ENCODE results near the gene CD34.

Gene CD34

GRCh38 chr1:207891148-207891547, 19.8 kb downstream of the CD34 start:
- Histone ChIP-seq H2AFZ (ENCODE audit: insufficient read depth, low read length, poor library complexity) (no peak overlapping the region), H3K9ac (ENCODE audit: low read length) (no peak overlapping the region), H3K79me1 (ENCODE audit: low read length) (no peaks in the 10 kb centered on the region), H3K14ac (ENCODE audit: low read length) (no peak overlapping the region), H3K4me2 (ENCODE audit: low read length) (no peak overlapping the region), H4K8ac (ENCODE audit: low read depth, low read length) (no peak overlapping the region), H3K79me2 (ENCODE audit: control insufficient read depth, insufficient read depth, low read length, poor library complexity) (no peaks in the 10 kb centered on the region), H3K18ac (ENCODE audit: low read length) (no peak overlapping the region), H3K4ac (ENCODE audit: low read depth, low read length) (no peak overlapping the region), H2BK5ac (ENCODE audit: low read depth, low read length, poor library complexity) (no peak overlapping the region), H3K9me3 (ENCODE audit: insufficient read depth, low read depth, low read length) (no peaks in the 10 kb centered on the region), H4K12ac (ENCODE audit: low read depth, low read length) (no peak overlapping the region), H3K23ac (ENCODE audit: low read length) (no peak overlapping the region), H3K36me3 (ENCODE audit: control insufficient read depth in 1 of 2, insufficient read depth in 2 of 2, low read length in 2 of 2) (no peaks in the 10 kb centered on the region), H2AK5ac (ENCODE audit: low read length) (no peak overlapping the region), H3K4me1 (ENCODE audit: control insufficient read depth in 1 of 2, insufficient read depth in 2 of 2, low read length in 2 of 2) (peaks cover 0 to 6% of the 10 kb centered on the region in 2 experiments), H3K27ac (ENCODE audit: low read depth, low read length) (no peak overlapping the region), H4K91ac (ENCODE audit: low read depth, low read length) (no peak overlapping the region), H3K27me3 (ENCODE audit: insufficient read depth, low read length) (no peaks in the 10 kb centered on the region), H3K4me3 (ENCODE audit: low read depth, low read length) (no peak overlapping the region), H2BK12ac (ENCODE audit: low read length) (no peak overlapping the region), H2BK120ac (ENCODE audit: insufficient read depth, low read length, poor library complexity) (no peak overlapping the region)
- no peak for DNase-seq
- WGBS (ENCODE audit: extremely low coverage, insufficient coverage, insufficient read length), result no CpG with 5 or more reads among the region's 6 CpGs

GRCh38 chr1:207890136-207890738, 20.7 kb downstream of the CD34 start:
- no peak overlapping the region for H4K8ac ChIP-seq (ENCODE audit: low read depth, low read length)
- no peak overlapping the region for H3K23ac ChIP-seq (ENCODE audit: low read length)
- peak overlapping the region; percentile 3 for H2AFZ ChIP-seq (ENCODE audit: insufficient read depth, low read length, poor library complexity)
- no peak overlapping the region for H3K14ac ChIP-seq (ENCODE audit: low read length)
- no peak overlapping the region for H4K91ac ChIP-seq (ENCODE audit: low read depth, low read length)
- H3K27me3 ChIP-seq (ENCODE audit: insufficient read depth, low read length), result no peaks in the 10 kb centered on the region
- H2BK12ac ChIP-seq (ENCODE audit: low read length), result no peak overlapping the region
- H3K4me2 ChIP-seq (ENCODE audit: low read length), result no peak overlapping the region
- H3K4me1 ChIP-seq (ENCODE audit: control insufficient read depth in 1 of 2, insufficient read depth in 2 of 2, low read length in 2 of 2), result peaks cover 0 to 6% of the 10 kb centered on the region in 2 experiments
- H3K79me1 ChIP-seq (ENCODE audit: low read length), result no peaks in the 10 kb centered on the region
- no peak overlapping the region for H2BK5ac ChIP-seq (ENCODE audit: low read depth, low read length, poor library complexity)
- no peak overlapping the region for H4K12ac ChIP-seq (ENCODE audit: low read depth, low read length)
- peak in 1 of 2 donors; percentile 36 for DNase-seq
- H3K18ac ChIP-seq (ENCODE audit: low read length), result no peak overlapping the region
- no peaks in the 10 kb centered on the region for H3K9me3 ChIP-seq (ENCODE audit: insufficient read depth, low read depth, low read length)
- H2BK120ac ChIP-seq (ENCODE audit: insufficient read depth, low read length, poor library complexity), result no peak overlapping the region
- H3K27ac ChIP-seq (ENCODE audit: low read depth, low read length), result no peak overlapping the region
- H3K9ac ChIP-seq (ENCODE audit: low read length), result no peak overlapping the region
- no peaks in the 10 kb centered on the region for H3K36me3 ChIP-seq (ENCODE audit: control insufficient read depth in 1 of 2, insufficient read depth in 2 of 2, low read length in 2 of 2)
- WGBS (ENCODE audit: extremely low coverage, insufficient coverage, insufficient read length), result no CpG with 5 or more reads among the region's 4 CpGs
- no peak overlapping the region for H3K4ac ChIP-seq (ENCODE audit: low read depth, low read length)
- no peaks in the 10 kb centered on the region for H3K79me2 ChIP-seq (ENCODE audit: control insufficient read depth, insufficient read depth, low read length, poor library complexity)
- H3K4me3 ChIP-seq (ENCODE audit: low read depth, low read length), result no peak overlapping the region
- H2AK5ac ChIP-seq (ENCODE audit: low read length), result no peak overlapping the region

GRCh38 chr1:207888652-207889051, 22.3 kb downstream of the CD34 start:
- Histone ChIP-seq H2BK120ac (ENCODE audit: insufficient read depth, low read length, poor library complexity) (no peak overlapping the region), H4K91ac (ENCODE audit: low read depth, low read length) (no peak overlapping the region)
- WGBS (ENCODE audit: extremely low coverage, insufficient coverage, insufficient read length), result no CpG with 5 or more reads among the region's 5 CpGs

GRCh38 chr1:207887542-207888201, 23.3 kb downstream of the CD34 start:
- no peak overlapping the region for H4K91ac ChIP-seq (ENCODE audit: low read depth, low read length)
- H3K9me3 ChIP-seq (ENCODE audit: insufficient read depth, low read depth, low read length), result no peaks in the 10 kb centered on the region
- H2AK5ac ChIP-seq (ENCODE audit: low read length), result no peak overlapping the region

More at GRCh38 chr1:207888652-207889051, 22.3 kb downstream of the CD34 start:
- Histone ChIP-seq H3K36me3 (ENCODE audit: control insufficient read depth in 1 of 2, insufficient read depth in 2 of 2, low read length in 2 of 2) (no peaks in the 10 kb centered on the region), H3K79me2 (ENCODE audit: control insufficient read depth, insufficient read depth, low read length, poor library complexity) (no peaks in the 10 kb centered on the region), H3K23ac (ENCODE audit: low read length) (no peak overlapping the region), H2BK5ac (ENCODE audit: low read depth, low read length, poor library complexity) (no peak overlapping the region), H3K9ac (ENCODE audit: low read length) (no peak overlapping the region), H2BK12ac (ENCODE audit: low read length) (no peak overlapping the region), H3K4me1 (ENCODE audit: control insufficient read depth in 1 of 2, insufficient read depth in 2 of 2, low read length in 2 of 2) (peaks cover 0 to 6% of the 10 kb centered on the region in 2 experiments), H3K4ac (ENCODE audit: low read depth, low read length) (no peak overlapping the region), H2AK5ac (ENCODE audit: low read length) (no peak overlapping the region), H4K8ac (ENCODE audit: low read depth, low read length) (no peak overlapping the region), H3K18ac (ENCODE audit: low read length) (no peak overlapping the region), H4K12ac (ENCODE audit: low read depth, low read length) (no peak overlapping the region), H3K27me3 (ENCODE audit: insufficient read depth, low read length) (no peaks in the 10 kb centered on the region), H3K9me3 (ENCODE audit: insufficient read depth, low read depth, low read length) (no peaks in the 10 kb centered on the region), H3K4me3 (ENCODE audit: low read depth, low read length) (no peak overlapping the region), H3K79me1 (ENCODE audit: low read length) (no peaks in the 10 kb centered on the region), H3K4me2 (ENCODE audit: low read length) (no peak overlapping the region), H3K27ac (ENCODE audit: low read depth, low read length) (no peak overlapping the region), H3K14ac (ENCODE audit: low read length) (no peak overlapping the region), H2AFZ (ENCODE audit: insufficient read depth, low read length, poor library complexity) (no peak overlapping the region)
- peak in 1 of 2 donors; percentile 20 for DNase-seq

More at GRCh38 chr1:207887542-207888201, 23.3 kb downstream of the CD34 start:
- Histone ChIP-seq H3K36me3 (ENCODE audit: control insufficient read depth in 1 of 2, insufficient read depth in 2 of 2, low read length in 2 of 2) (no peaks in the 10 kb centered on the region), H3K4ac (ENCODE audit: low read depth, low read length) (no peak overlapping the region), H3K27ac (ENCODE audit: low read depth, low read length) (no peak overlapping the region), H3K4me2 (ENCODE audit: low read length) (no peak overlapping the region), H3K18ac (ENCODE audit: low read length) (no peak overlapping the region), H3K4me3 (ENCODE audit: low read depth, low read length) (no peak overlapping the region), H4K12ac (ENCODE audit: low read depth, low read length) (no peak overlapping the region), H2AFZ (ENCODE audit: insufficient read depth, low read length, poor library complexity) (no peak overlapping the region), H3K27me3 (ENCODE audit: insufficient read depth, low read length) (no peaks in the 10 kb centered on the region), H3K14ac (ENCODE audit: low read length) (no peak overlapping the region), H3K23ac (ENCODE audit: low read length) (no peak overlapping the region), H3K4me1 (ENCODE audit: control insufficient read depth in 1 of 2, insufficient read depth in 2 of 2, low read length in 2 of 2) (peaks cover 0 to 6% of the 10 kb centered on the region in 2 experiments), H4K8ac (ENCODE audit: low read depth, low read length) (no peak overlapping the region), H3K79me1 (ENCODE audit: low read length) (no peaks in the 10 kb centered on the region), H3K79me2 (ENCODE audit: control insufficient read depth, insufficient read depth, low read length, poor library complexity) (no peaks in the 10 kb centered on the region), H2BK5ac (ENCODE audit: low read depth, low read length, poor library complexity) (no peak overlapping the region), H3K9ac (ENCODE audit: low read length) (no peak overlapping the region), H2BK120ac (ENCODE audit: insufficient read depth, low read length, poor library complexity) (no peak overlapping the region), H2BK12ac (ENCODE audit: low read length) (no peak overlapping the region)
- DNase-seq, result no peak
- no CpG with 5 or more reads among the region's 19 CpGs for WGBS (ENCODE audit: extremely low coverage, insufficient coverage, insufficient read length)

Data from trophoblast cell (in vitro differentiated cells and primary cell).